OCI-LY1 (cell line): ENCODE measurements around the gene TRAK1.
"Not testable (repeated sequence)": the region's sequence is repeated elsewhere in the genome, so short reads cannot be mapped to it uniquely, and the experiment has no call there.

Source experiments
- H2AFZ ChIP-seq: fragments of 200-600 bp; sonication (generic), shearing (Covaris generic); 2 replicates; pipeline ENCODE4 v1.6.0; 2014; ENCODE audit warnings: antibody characterized with exemption, mild to moderate bottlenecking, low read length
- H3F3A ChIP-seq: fragments of 200-600 bp; sonication (generic), shearing (Covaris generic); 2 replicates; pipeline ENCODE4 v1.6.0; 2014; ENCODE audit warnings: mild to moderate bottlenecking, antibody characterized with exemption, low read length, moderate library complexity; ENCODE audit not compliant: insufficient read depth
- H3K27ac ChIP-seq: fragments of 200-600 bp; sonication (generic); 2 replicates; pipeline ENCODE4 v1.5.1; 2014; ENCODE audit warnings: low read length, mixed run types, mild to moderate bottlenecking, low read depth; ENCODE audit not compliant: poor library complexity, severe bottlenecking
- H3K27me3 ChIP-seq: fragments of 200-600 bp; sonication (generic); 2 replicates; pipeline ENCODE4 v1.6.0; 2014; ENCODE audit warnings: antibody characterized with exemption, mild to moderate bottlenecking, low read length, moderate library complexity; ENCODE audit not compliant: insufficient read depth
- H3K36me3 ChIP-seq: fragments of 200-600 bp; sonication (generic); 2 replicates; pipeline ENCODE4 v1.6.1; 2014; ENCODE audit warnings: mild to moderate bottlenecking, antibody characterized with exemption, low read length, moderate library complexity, mixed read lengths; ENCODE audit not compliant: insufficient read depth
- H3K4me1 ChIP-seq: fragments of 200-600 bp; sonication (generic); 2 replicates; pipeline ENCODE4 v1.5.1; 2014; ENCODE audit warnings: mild to moderate bottlenecking, low read length, moderate library complexity; ENCODE audit not compliant: insufficient read depth, severe bottlenecking
- H3K4me2 ChIP-seq: fragments of 200-600 bp; sonication (generic), shearing (Covaris generic); 2 replicates; pipeline ENCODE4 v1.6.1; 2014; ENCODE audit warnings: low read length
- H3K4me3 ChIP-seq: fragments of 200-600 bp; sonication (generic); 2 replicates; pipeline ENCODE4 v1.5.1; 2014; ENCODE audit warnings: low read length, low read depth, mild to moderate bottlenecking, mixed read lengths; ENCODE audit not compliant: poor library complexity, severe bottlenecking
- H3K79me2 ChIP-seq: fragments of 200-600 bp; shearing (Covaris generic); 2 replicates; pipeline ENCODE4 v1.6.1; 2016; ENCODE audit warnings: mixed run types, low read length, mixed read lengths; ENCODE audit not compliant: insufficient read depth
- H3K9ac ChIP-seq: fragments of 200-600 bp; sonication (generic), shearing (Covaris generic); 2 replicates; pipeline ENCODE4 v1.6.1; 2014; ENCODE audit warnings: mild to moderate bottlenecking, low read length, mixed read lengths
- H3K9me2 ChIP-seq: fragments of 200-600 bp; sonication (generic), shearing (Covaris generic); 2 replicates; pipeline ENCODE4 v1.6.1; 2014; ENCODE audit warnings: low read depth, mild to moderate bottlenecking, low read length, mixed read lengths
- H3K9me3 ChIP-seq: fragments of 200-600 bp; shearing (Covaris generic); 2 replicates; pipeline ENCODE4 v1.6.1; 2014; ENCODE audit warnings: low read length, mixed read lengths
- H4K20me1 ChIP-seq: fragments of 200-600 bp; sonication (generic), shearing (Covaris generic); 2 replicates; pipeline ENCODE4 v1.6.0; 2016; ENCODE audit warnings: mild to moderate bottlenecking, low read length; ENCODE audit not compliant: insufficient read depth
- CTCF ChIP-seq: fragments of 200-600 bp; sonication (generic), shearing (Covaris generic); IDR thresholded peaks from 2 replicates; pipeline ENCODE4 v1.5.1; 2017; ENCODE audit warnings: mild to moderate bottlenecking, antibody characterized with exemption, low read length, moderate library complexity, mixed read lengths
- EZH2 ChIP-seq: fragments of 200-600 bp; sonication (generic), shearing (Covaris generic); IDR thresholded peaks from 2 replicates; pipeline ENCODE4 v1.8.0; 2017; ENCODE audit warnings: borderline replicate concordance, mixed run types, mild to moderate bottlenecking, antibody characterized with exemption, low read length, moderate library complexity, mixed read lengths

Gene TRAK1

GRCh38 chr3:42102571-42102970, 11.4 kb downstream of the TRAK1 start:
- Histone ChIP-seq H3K79me2 (no peaks in the 10 kb centered on the region), H3K4me3 (no peak overlapping the region), H3K27me3 (no peaks in the 10 kb centered on the region), H3K27ac (no peak overlapping the region), H3K9ac (no peak overlapping the region), H3K9me2 (no peaks in the 10 kb centered on the region), H3K4me1 (peaks cover 21% of the 10 kb centered on the region), H3F3A (no peaks in the 10 kb centered on the region), H2AFZ (no peak overlapping the region), H3K36me3 (peaks cover 49% of the 10 kb centered on the region), H4K20me1 (no peaks in the 10 kb centered on the region), H3K4me2 (no peak overlapping the region), H3K9me3 (no peaks in the 10 kb centered on the region)
- no peak for TF ChIP-seq CTCF
- no peak for TF ChIP-seq EZH2

- not testable (repeated sequence) for H3K9me3 ChIP-seq, H3K9me2 ChIP-seq, H3K4me2 ChIP-seq, H3K27me3 ChIP-seq, H4K20me1 ChIP-seq, H3F3A ChIP-seq, H3K9ac ChIP-seq, H3K27ac ChIP-seq, H3K79me2 ChIP-seq, H3K4me1 ChIP-seq, H3K4me3 ChIP-seq, H2AFZ ChIP-seq
- H3K36me3 ChIP-seq: peaks cover 52% of the 10 kb centered on the region
Observed at GRCh38 chr3:42103921-42104665, 12.9 kb downstream of the TRAK1 start.

DNA sequence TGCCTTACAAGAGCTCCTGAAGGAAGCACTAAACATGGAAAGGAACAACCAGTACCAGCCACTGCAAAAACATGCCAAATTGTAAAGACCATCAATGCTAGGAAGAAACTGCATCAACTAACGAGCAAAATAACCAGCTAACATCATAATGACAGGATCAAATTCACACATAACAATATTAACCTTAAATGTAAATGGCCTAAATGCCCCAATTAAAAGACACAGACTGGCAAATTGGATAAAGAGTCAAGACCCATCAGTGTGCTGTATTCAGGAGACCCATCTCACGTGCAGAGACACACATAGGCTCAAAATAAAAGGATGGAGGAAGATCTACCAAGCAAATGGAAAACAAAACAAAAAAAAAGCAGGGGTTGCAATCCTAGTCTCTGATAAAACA, 14.8 kb downstream of the TRAK1 start:
- not testable (repeated sequence) for H4K20me1 ChIP-seq, H3K4me3 ChIP-seq, H3K27ac ChIP-seq, H3K9ac ChIP-seq, H3K27me3 ChIP-seq, H3K79me2 ChIP-seq, H3K4me1 ChIP-seq, H2AFZ ChIP-seq, H3K9me3 ChIP-seq, H3F3A ChIP-seq, H3K9me2 ChIP-seq, H3K4me2 ChIP-seq
- H3K36me3 ChIP-seq: peaks cover 49% of the 10 kb centered on the region

DNA sequence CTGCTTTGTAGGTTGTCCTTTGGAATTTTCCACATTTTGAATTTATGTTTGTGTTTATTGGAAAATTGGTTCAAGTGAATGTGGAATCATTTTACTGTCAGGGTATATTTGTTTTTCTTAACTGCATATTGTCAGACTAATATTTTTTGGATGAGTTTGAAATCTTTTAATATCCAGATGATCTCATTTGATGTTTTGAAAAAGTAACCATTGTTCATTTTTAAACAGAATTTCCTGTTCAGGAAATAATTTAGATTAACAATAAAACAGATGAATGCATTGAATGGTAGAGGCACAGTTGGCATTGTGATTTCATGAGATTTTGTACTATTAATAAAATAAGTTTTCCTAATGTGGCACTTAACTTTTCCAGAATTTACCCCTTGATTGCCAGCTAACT, 15.5 kb downstream of the TRAK1 start:
- Histone ChIP-seq H3K4me3 (no peak overlapping the region), H3K9ac (no peak overlapping the region), H2AFZ (no peak overlapping the region), H3K79me2 (no peaks in the 10 kb centered on the region), H3K36me3 (peaks cover 44% of the 10 kb centered on the region), H4K20me1 (no peaks in the 10 kb centered on the region), H3K27ac (no peak overlapping the region), H3K9me2 (no peaks in the 10 kb centered on the region), H3K4me1 (no peaks in the 10 kb centered on the region), H3K9me3 (no peaks in the 10 kb centered on the region), H3K4me2 (no peak overlapping the region), H3K27me3 (no peaks in the 10 kb centered on the region), H3F3A (no peaks in the 10 kb centered on the region)
- TF ChIP-seq EZH2 (no peak), CTCF (no peak)
